ENCODE results near the gene FEM1B.

Gene FEM1B

GRCh38 chr15:68339481-68339880 lies 61.9 kb downstream of the FEM1B start:
- DNase-seq (ENCODE audit: extremely low spot score, insufficient read length, low read depth) (no peak), FAIRE-seq (no peak)

DNA sequence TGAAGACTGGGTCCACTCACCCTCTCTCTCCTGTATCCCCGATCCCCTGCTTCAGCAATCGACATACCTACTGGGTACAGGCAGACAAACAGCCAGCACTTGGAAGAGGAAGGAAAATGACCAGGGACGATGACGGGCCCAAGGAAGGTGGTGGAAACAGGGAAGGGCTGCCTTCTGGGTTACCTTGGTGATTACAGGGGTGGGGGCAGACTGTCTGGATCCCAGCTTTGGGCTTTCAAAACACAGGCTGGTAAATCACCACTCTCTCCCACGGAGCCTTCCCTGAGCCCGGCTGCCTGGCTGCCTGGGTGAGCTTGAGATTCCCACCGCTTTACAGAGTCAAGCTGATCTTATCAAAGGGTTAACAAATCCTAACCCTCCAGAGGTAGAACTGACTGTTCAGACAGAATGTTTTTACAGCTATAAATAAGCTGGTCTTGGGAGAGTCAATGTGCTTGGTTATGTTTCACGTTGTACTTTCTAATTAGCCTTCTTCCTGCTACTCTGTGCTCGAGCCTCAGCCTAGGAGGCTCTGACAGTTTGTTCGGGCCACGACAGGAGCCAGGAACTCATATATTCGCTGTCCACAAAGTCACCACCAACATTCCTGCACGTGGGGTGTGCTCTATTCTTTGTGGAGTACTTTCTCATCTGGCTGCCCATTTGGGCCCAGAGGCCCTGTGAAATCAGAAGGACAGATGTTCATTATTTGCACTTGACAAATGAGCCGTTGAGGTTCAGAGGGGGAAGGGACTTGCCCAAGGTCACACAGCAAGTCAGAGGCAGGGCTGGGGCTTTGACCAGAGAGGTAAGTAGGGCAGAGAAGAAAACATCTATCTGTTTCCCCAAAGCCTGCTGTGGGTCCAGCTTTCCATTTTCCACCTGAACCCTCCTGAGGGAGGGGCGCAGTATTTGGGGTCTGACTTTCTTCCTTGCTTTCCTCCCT lies 63.5 kb downstream of the FEM1B start:
- FAIRE-seq = no peak
- DNase-seq (ENCODE audit: extremely low spot score, insufficient read length, low read depth) = no peak

DNA sequence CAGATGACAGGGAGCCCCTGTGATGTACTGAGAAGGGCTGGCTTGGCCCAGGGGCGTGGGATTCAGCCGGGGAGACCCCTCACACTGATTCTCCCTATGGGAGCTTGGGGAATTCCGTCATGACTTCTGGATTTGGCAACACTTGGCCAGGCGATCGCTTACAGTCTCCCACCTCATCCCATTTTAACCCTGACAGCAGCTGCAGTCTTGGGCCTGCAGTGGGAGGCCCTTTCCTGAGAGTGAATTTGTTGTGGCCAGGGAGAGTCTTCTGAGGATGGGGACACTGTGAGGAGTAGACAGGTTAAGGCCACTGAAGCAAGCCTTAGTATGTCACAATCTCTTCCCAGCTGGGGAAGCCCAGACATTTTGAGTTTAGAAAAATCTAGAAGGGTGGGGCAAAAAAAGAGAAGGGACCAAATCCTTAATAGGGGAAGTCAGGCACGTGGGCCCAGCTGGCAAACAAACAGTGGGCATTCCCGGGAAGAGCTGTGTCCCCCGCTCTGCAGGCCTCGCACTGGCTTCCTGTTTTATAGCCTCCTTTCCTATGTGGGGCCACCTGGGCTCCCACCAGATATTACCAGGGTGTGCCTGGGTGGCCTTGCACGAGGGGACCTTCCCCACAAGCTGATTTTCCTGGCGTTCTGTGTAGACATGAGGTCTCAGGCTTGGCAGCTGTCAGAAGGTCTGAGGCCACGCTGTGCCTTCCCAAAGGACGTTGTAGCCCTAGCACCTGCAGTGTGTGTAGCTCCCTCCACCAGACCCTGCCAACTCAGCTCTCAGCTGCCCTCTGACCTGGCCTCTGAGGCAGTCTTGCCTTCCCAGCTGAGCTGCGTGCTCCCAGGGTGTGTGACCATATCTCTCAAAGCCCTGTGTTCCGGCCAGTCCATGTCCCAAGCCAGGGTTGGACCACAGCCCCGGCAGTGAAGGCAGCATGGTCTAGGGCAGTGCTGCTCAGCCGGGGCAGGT lies 64.5 kb downstream of the FEM1B start:
- FAIRE-seq (no peak), DNase-seq (ENCODE audit: extremely low spot score, insufficient read length, low read depth) (no peak)

GRCh38 chr15:68343579-68344225 lies 66.2 kb downstream of the FEM1B start:
- DNase-seq (ENCODE audit: extremely low spot score, insufficient read length, low read depth) = no peak
- FAIRE-seq = no peak

DNA sequence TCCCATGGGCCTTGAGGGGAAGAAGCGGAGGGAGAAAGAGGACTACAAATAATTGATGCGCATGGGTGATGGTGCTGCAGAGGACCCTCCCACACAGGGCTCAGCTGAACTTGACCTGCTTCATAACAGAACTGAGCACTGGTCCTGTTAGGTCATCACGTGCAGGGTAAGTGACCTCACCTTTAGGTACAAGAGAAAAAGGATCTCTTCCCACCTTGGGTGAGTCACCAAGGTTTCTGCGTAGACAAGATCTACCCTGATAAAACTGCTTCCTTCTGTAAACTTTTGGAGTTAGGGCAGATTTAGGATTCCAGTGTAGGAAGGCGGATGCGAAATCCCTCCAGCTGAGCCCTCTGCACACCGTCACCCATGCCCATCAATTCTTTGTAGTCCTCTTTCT lies 67.1 kb downstream of the FEM1B start:
- DNase-seq (ENCODE audit: extremely low spot score, insufficient read length, low read depth) = no peak
- FAIRE-seq = no peak

Measured in GM18507 (cell line).